ENCODE measurements around the gene MAPK9.
A peak's percentile ranks its signal among the peaks of the same experiment; 100 is the strongest.

MAPK9 gene

GRCh38 chr5:180291943-180292831 is at the start of gene MAPK9:
Gene MAPK9, minus strand, starts transcription at chr5:180292083. Its CDS starts 11,522 bp downstream, at chr5:180280561.
- intact Hi-C loops (cut with DNase I; ENCODE audit: low total_unique reads), result loop anchor here (2.0 to 5.0 kb wide), 4 partner anchors 35 to 475 kb away; partner anchors contain the start of gene GFPT2
- Histone ChIP-seq H3K9me3 (no peaks in the 10 kb centered on the region), H3K4me3 (peak within 1 kb of the TSS; percentile 70 to 76), H3K27me3 (no peaks in the 10 kb centered on the region), H3K27ac (peak within 1 kb of the TSS; percentile 79 to 80), H3K4me1 (peaks cover 0 to 37% (median 21%) of the 10 kb centered on the region in 4 donors), H3K36me3 (no peaks in the 10 kb centered on the region)
- TF ChIP-seq CTCF (IDR thresholded peaks at IDR 0.05), result no peak
- peak; percentile 74 to 89 for DNase-seq

DNA sequence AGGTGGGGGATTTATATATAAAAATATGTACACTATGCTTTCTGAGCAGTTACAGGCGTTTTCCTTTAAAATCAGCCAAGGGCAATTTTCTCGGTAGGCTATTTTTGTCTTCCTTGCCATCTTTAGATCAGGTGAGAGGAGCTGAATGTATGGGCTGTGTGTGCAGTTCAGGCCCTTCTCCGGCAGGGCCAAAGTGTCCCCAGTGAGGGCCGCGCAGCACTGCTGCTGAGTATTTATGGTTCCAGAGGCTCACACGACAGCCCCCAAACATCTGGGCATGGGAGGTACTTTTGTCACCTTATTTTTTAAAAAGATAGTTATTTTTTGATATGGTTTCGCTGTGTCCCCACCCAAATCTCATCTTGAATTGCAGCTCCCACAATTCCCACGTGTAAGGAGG is 49.7 kb upstream of the MAPK9 start:
- H3K36me3 ChIP-seq, result peaks cover 7 to 15% (median 10%) of the 10 kb centered on the region in 3 donors
- intact Hi-C loops (cut with DNase I; ENCODE audit: low total_unique reads), result no loop called here
- no peaks in the 10 kb centered on the region for H3K27me3 ChIP-seq
- peaks cover 0 to 6% (median 0%) of the 10 kb centered on the region in 4 donors for H3K4me1 ChIP-seq
- H3K27ac ChIP-seq, result no peak overlapping the region
- no peaks in the 10 kb centered on the region for H3K9me3 ChIP-seq
- TF ChIP-seq CTCF (IDR thresholded peaks at IDR 0.05), result no peak
- no peak for DNase-seq
- no peak overlapping the region for H3K4me3 ChIP-seq

DNA sequence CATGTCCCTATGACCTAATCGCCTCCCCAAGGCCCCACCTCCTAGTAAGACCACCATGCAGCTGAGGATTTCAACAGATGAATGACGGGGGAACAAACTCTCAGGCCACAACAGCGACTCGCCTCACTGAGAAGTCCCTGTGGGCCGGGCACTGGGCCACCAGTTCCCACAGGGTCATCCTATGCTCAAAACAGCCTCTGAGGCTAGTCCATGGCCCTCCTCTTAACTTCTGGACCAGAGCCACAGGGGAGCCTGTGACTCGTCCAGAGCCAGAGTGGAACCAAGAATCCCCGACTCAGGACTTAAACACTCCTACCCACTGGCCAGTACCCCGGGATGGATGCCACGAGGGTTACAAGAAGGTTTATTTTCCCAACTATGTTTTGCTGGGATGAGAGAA is 49.0 kb upstream of the MAPK9 start:
- H3K9me3 ChIP-seq, result no peaks in the 10 kb centered on the region
- H3K36me3 ChIP-seq, result peaks cover 7 to 22% (median 16%) of the 10 kb centered on the region in 3 donors
- H3K27me3 ChIP-seq, result no peaks in the 10 kb centered on the region
- no peak overlapping the region for H3K4me3 ChIP-seq
- no peak for DNase-seq
- peaks cover 0 to 6% (median 0%) of the 10 kb centered on the region in 4 donors for H3K4me1 ChIP-seq
- intact Hi-C loops (cut with DNase I; ENCODE audit: low total_unique reads), result no loop called here
- no peak overlapping the region for H3K27ac ChIP-seq
- TF ChIP-seq CTCF (IDR thresholded peaks at IDR 0.05), result no peak

GRCh38 chr5:180339583-180340183 is 47.8 kb upstream of the MAPK9 start:
- intact Hi-C loops (cut with DNase I; ENCODE audit: low total_unique reads), result no loop called here
- H3K9me3 ChIP-seq, result no peaks in the 10 kb centered on the region
- no peak overlapping the region for H3K27ac ChIP-seq
- H3K36me3 ChIP-seq, result peaks cover 7 to 26% (median 25%) of the 10 kb centered on the region in 3 donors
- TF ChIP-seq CTCF (IDR thresholded peaks at IDR 0.05), result no peak
- H3K4me3 ChIP-seq, result no peak overlapping the region
- H3K27me3 ChIP-seq, result no peaks in the 10 kb centered on the region
- DNase-seq, result no peak
- H3K4me1 ChIP-seq, result peaks cover 0 to 6% (median 0%) of the 10 kb centered on the region in 4 donors

DNA sequence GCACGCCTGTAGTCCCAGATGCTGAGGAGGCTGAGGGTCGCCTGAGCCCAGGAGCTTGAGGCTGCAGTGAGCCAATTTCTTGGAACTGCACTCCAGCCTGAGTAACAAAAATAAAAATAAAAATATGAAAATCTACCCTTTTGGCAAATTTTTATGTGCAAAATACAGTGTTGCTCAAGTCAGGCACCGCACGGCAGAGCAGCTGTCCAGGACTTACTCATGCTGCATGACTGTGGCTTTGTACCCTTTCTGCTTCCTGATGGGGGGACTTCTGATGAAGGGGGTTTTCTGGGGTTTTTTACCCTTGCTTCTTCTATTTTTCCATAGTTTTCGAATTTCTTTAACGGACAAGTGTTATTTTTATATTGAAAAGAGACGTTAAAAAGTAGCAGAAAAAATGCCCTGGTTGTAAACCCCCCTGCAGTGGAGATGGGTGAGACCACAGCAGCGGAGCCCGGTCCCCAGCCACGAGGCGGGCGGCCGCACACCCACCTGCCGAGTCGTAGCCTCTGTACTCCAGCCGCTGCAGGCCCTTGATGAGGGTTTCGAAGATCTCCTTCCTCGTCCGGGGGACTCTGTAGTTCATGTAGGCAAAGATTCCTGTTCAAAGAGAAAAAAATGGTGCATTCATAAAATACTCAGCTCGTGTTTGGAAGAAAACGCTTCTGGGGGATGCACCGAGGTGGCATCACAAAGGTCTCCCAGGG is 46.3 kb upstream of the MAPK9 start:
- no peak overlapping the region for H3K27ac ChIP-seq
- peaks cover 0 to 3% (median 0%) of the 10 kb centered on the region in 4 donors for H3K4me1 ChIP-seq
- no peak overlapping the region for H3K4me3 ChIP-seq
- H3K9me3 ChIP-seq, result no peaks in the 10 kb centered on the region
- TF ChIP-seq CTCF (IDR thresholded peaks at IDR 0.05), result no peak
- H3K27me3 ChIP-seq, result no peaks in the 10 kb centered on the region
- peaks cover 7 to 31% (median 25%) of the 10 kb centered on the region in 3 donors for H3K36me3 ChIP-seq
- intact Hi-C loops (cut with DNase I; ENCODE audit: low total_unique reads), result no loop called here
- no peak for DNase-seq

All from tibial artery (tissue), 4 donors.